H1 (cell line): ENCODE measurements around the gene LARP4. TPM values are rescaled to one million over a fixed set of nuclear protein-coding genes. Genes with fewer than 3 reads are reported as not detected.

ENCODE experiments used
- CTCF ChIA-PET: fragments of 300-600 bp; sonication (Branson Sonifier 250); formaldehyde crosslinking; loops from one replicate; lab custom pipeline; 2021; ENCODE audit not compliant: partially characterized antibody; lab: Charles Lee
- POLR2A ChIA-PET: fragments of 300-600 bp; sonication (Branson Sonifier 250); formaldehyde crosslinking; loops from one replicate; lab custom pipeline; 2021; ENCODE audit warnings: inconsistent platforms; ENCODE audit not compliant: partially characterized antibody; lab: Charles Lee
- DNase-seq, 2 experiments: peaks; one replicate each; pipeline versions ENCODE4 v3.0.0 to v3.0.0-alpha.2; 2010 to 2022; ENCODE audit warnings: low spot score in 2 of 2, low read depth in 1 of 2, mixed read lengths in 1 of 2
- FAIRE-seq: peaks from 2 replicates; lab custom pipeline; 2011; peaks lifted over from hg19 to GRCh38; lab: Jason Lieb, UNC
- H2AFZ ChIP-seq: 2 replicates; pipeline ENCODE4 v1.8.1; 2012; ENCODE audit warnings: low read length, inconsistent platforms
- H2AK5ac ChIP-seq: 2 replicates; pipeline ENCODE4 v1.6.1; 2013; ENCODE audit warnings: low read depth, low read length
- H2BK120ac ChIP-seq: replicated peaks from 2 replicates; pipeline ENCODE3; 2013; ENCODE audit warnings: low read depth, low read length, inconsistent platforms
- H2BK12ac ChIP-seq: 2 replicates; pipeline ENCODE4 v1.6.1; 2013; ENCODE audit warnings: low read depth, low read length
- H2BK15ac ChIP-seq: 2 replicates; pipeline ENCODE4 v1.6.1; 2013; ENCODE audit warnings: low read length
- H2BK20ac ChIP-seq: 2 replicates; pipeline ENCODE4 v1.6.1; 2013; ENCODE audit warnings: low read length
- H2BK5ac ChIP-seq: 2 replicates; pipeline ENCODE4 v1.6.1; 2013; ENCODE audit warnings: low read depth, low read length
- H3K14ac ChIP-seq: 2 replicates; pipeline ENCODE4 v1.6.1; 2013; ENCODE audit warnings: inconsistent platforms; ENCODE audit not compliant: insufficient read length
- H3K18ac ChIP-seq: 2 replicates; pipeline ENCODE4 v1.6.1; 2013; ENCODE audit warnings: low read length; ENCODE audit errors: extremely low read depth
- H3K23ac ChIP-seq: 2 replicates; pipeline ENCODE4 v1.6.1; 2013; ENCODE audit warnings: inconsistent platforms; ENCODE audit not compliant: insufficient read length
- H3K23me2 ChIP-seq: 2 replicates; pipeline ENCODE4 v1.6.1; 2013; ENCODE audit warnings: low read depth, low read length
- H3K27ac ChIP-seq: 2 replicates; pipeline ENCODE4 v1.6.1; 2011; ENCODE audit warnings: low read depth, low read length, inconsistent platforms
- H3K27me3 ChIP-seq, 4 experiments: replicated peaks in 1 of 4; 1 replicate in 1 of 4; 2 replicates in 3 of 4; pipeline versions ENCODE4 v1.6.1 to v1.8.1; 2011 to 2013; ENCODE audit warnings: low read length in 3 of 4, mild to moderate bottlenecking in 3 of 4, inconsistent platforms in 2 of 4, mixed read lengths in 2 of 4, moderate library complexity in 1 of 4; ENCODE audit not compliant: control insufficient read depth in 3 of 4, insufficient read depth in 3 of 4; ENCODE audit errors: extremely low read depth in 1 of 4
- H3K36me3 ChIP-seq, 4 experiments: 2 replicates each; pipeline versions ENCODE4 v1.6.1 to v1.8.1; 2011 to 2013; ENCODE audit warnings: mild to moderate bottlenecking in 4 of 4, low read length in 3 of 4, moderate library complexity in 2 of 4, control low read depth in 1 of 4, inconsistent platforms in 1 of 4; ENCODE audit not compliant: insufficient read depth in 4 of 4, control insufficient read depth in 2 of 4
- H3K4ac ChIP-seq: replicated peaks from 2 replicates; pipeline ENCODE3; 2013; ENCODE audit warnings: low read length, low read depth, mixed read lengths, inconsistent platforms; ENCODE audit not compliant: insufficient read length
- H3K4me1 ChIP-seq, 4 experiments: replicated peaks in 1 of 4; 1 replicate in 1 of 4; 2 replicates in 3 of 4; pipeline versions ENCODE4 v1.6.1 to v1.8.1; 2011 to 2013; ENCODE audit warnings: low read length in 3 of 4, inconsistent platforms in 2 of 4, mixed read lengths in 1 of 4; ENCODE audit not compliant: insufficient read depth in 4 of 4, control insufficient read depth in 3 of 4
- H3K4me2 ChIP-seq, 2 experiments: 2 replicates each; pipeline versions ENCODE4 v1.6.1 to v1.8.1; 2011 to 2013; ENCODE audit warnings: low read depth in 2 of 2, low read length in 2 of 2, control low read depth in 1 of 2, inconsistent platforms in 1 of 2, mild to moderate bottlenecking in 1 of 2; ENCODE audit not compliant: insufficient read depth in 1 of 2
- H3K4me3 ChIP-seq, 4 experiments: fragments of 200-600, 300-600 bp in 1 of 4; sonication (generic), shearing (Covaris generic), sonication (Bioruptor Twin) in 1 of 4; 2 replicates each; pipeline versions ENCODE4 v1.5.1 to v1.8.1; 2011 to 2016; ENCODE audit warnings: low read length in 4 of 4, low read depth in 3 of 4, control low read depth in 2 of 4, inconsistent platforms in 2 of 4, mild to moderate bottlenecking in 2 of 4, mixed read lengths in 1 of 4, moderate library complexity in 1 of 4; ENCODE audit not compliant: insufficient read depth in 2 of 4; ENCODE audit errors: extremely low read depth in 1 of 4
- H3K56ac ChIP-seq: replicated peaks from 2 replicates; pipeline ENCODE3; 2013; ENCODE audit warnings: low read depth, mild to moderate bottlenecking, mixed read lengths, low read length, inconsistent platforms; ENCODE audit not compliant: insufficient read length
- H3K79me1 ChIP-seq: 2 replicates; pipeline ENCODE4 v1.6.1; 2013; ENCODE audit warnings: low read depth, low read length, control low read depth
- H3K79me2 ChIP-seq, 2 experiments: 2 replicates each; pipeline versions ENCODE4 v1.6.1 to v1.8.1; 2012 to 2013; ENCODE audit warnings: low read length in 2 of 2, mild to moderate bottlenecking in 2 of 2, inconsistent platforms in 1 of 2; ENCODE audit not compliant: insufficient read depth in 2 of 2, control insufficient read depth in 1 of 2
- H3K9ac ChIP-seq, 4 experiments: replicated peaks in 1 of 4; 1 replicate in 1 of 4; 2 replicates in 3 of 4; pipeline versions ENCODE4 v1.6.1 to v1.8.1; 2011 to 2013; ENCODE audit warnings: low read depth in 3 of 4, low read length in 3 of 4, control low read depth in 2 of 4, mild to moderate bottlenecking in 2 of 4, moderate library complexity in 2 of 4, inconsistent platforms in 1 of 4; ENCODE audit errors: extremely low read depth in 1 of 4
- H3K9me3 ChIP-seq, 2 experiments: 2 replicates each; pipeline versions ENCODE4 v1.6.1 to v1.8.1; 2012 to 2013; ENCODE audit warnings: mild to moderate bottlenecking in 2 of 2, moderate library complexity in 2 of 2, control low read depth in 1 of 2, inconsistent platforms in 1 of 2, low read depth in 1 of 2, low read length in 1 of 2, mixed read lengths in 1 of 2; ENCODE audit not compliant: insufficient read depth in 2 of 2
- H4K20me1 ChIP-seq, 2 experiments: replicated peaks in 1 of 2; 2 replicates each; pipeline versions ENCODE3 to v1.8.1; 2011 to 2013; ENCODE audit warnings: inconsistent platforms in 2 of 2, low read length in 2 of 2, mild to moderate bottlenecking in 1 of 2; ENCODE audit not compliant: insufficient read depth in 2 of 2, control insufficient read depth in 1 of 2
- H4K5ac ChIP-seq: 2 replicates; pipeline ENCODE4 v1.6.1; 2013; ENCODE audit warnings: low read length, low read depth, mixed read lengths, inconsistent platforms; ENCODE audit not compliant: insufficient read length
- H4K8ac ChIP-seq: 2 replicates; pipeline ENCODE4 v1.8.0; 2013; ENCODE audit warnings: mild to moderate bottlenecking, moderate library complexity, low read length, inconsistent platforms; ENCODE audit not compliant: insufficient read depth; ENCODE audit errors: extremely low read depth
- H4K91ac ChIP-seq: replicated peaks from 2 replicates; pipeline ENCODE3; 2013; ENCODE audit warnings: low read length, mixed read lengths, inconsistent platforms; ENCODE audit not compliant: insufficient read length
- BRCA1 ChIP-seq: IDR thresholded peaks from 2 replicates; pipeline ENCODE4 v1.6.1; 2012; ENCODE audit warnings: low read depth, low read length, improper control_type of control experiment
- JUN ChIP-seq: IDR thresholded peaks from 2 replicates; pipeline ENCODE4 v1.6.1; 2011; ENCODE audit warnings: low read depth, mild to moderate bottlenecking, improper control_type of control experiment, low read length
- PHF8 ChIP-seq: fragments of 200-600 bp; sonication (generic); conservative IDR thresholded peaks from 2 replicates; pipeline ENCODE4 v1.7.1; 2012; ENCODE audit warnings: low read depth, mild to moderate bottlenecking, inconsistent platforms, low read length, moderate library complexity
- RAD21 ChIP-seq, 2 experiments: IDR thresholded peaks in 1 of 2; conservative IDR thresholded peaks in 1 of 2; 2 replicates each; pipeline ENCODE4 v1.6.1; 2011; ENCODE audit warnings: low read depth in 2 of 2, low read length in 2 of 2, improper control_type of control experiment in 1 of 2, inconsistent platforms in 1 of 2, mild to moderate bottlenecking in 1 of 2, moderate library complexity in 1 of 2
- RBBP5 ChIP-seq: IDR thresholded peaks from 2 replicates; pipeline ENCODE4 v1.7.1; 2012; ENCODE audit warnings: low read depth, mild to moderate bottlenecking, inconsistent platforms, low read length, moderate library complexity, borderline replicate concordance
- RFX5 ChIP-seq: IDR thresholded peaks from 2 replicates; pipeline ENCODE4 v1.6.1; 2011; ENCODE audit warnings: low read depth, low read length, improper control_type of control experiment, borderline replicate concordance
- SAP30 ChIP-seq: fragments of 300-600 bp; sonication (generic); IDR thresholded peaks from 2 replicates; pipeline ENCODE4 v1.7.1; 2012; ENCODE audit warnings: low read length, moderate library complexity, mild to moderate bottlenecking, inconsistent platforms; ENCODE audit not compliant: insufficient read depth, insufficient replicate concordance
- SRF ChIP-seq: IDR thresholded peaks from 2 replicates; pipeline ENCODE4 v1.6.1; 2011; ENCODE audit warnings: mild to moderate bottlenecking, low read depth, low read length, moderate library complexity
- whole genome bisulfite sequencing, 2 experiments: shearing (Covaris generic) in 1 of 2; methylation state at CpG; one replicate each; pipeline versions ENCODE4 v1.1.6 to v1.1.7; 2013 to 2015; ENCODE audit warnings: low lambda C conversion rate in 2 of 2, mixed read lengths in 2 of 2, inconsistent platforms in 1 of 2, low coverage in 1 of 2, missing lambda C conversion rate in 1 of 2; ENCODE audit not compliant: insufficient replicate concordance in 2 of 2, insufficient coverage in 1 of 2, insufficient read length in 1 of 2; ENCODE audit errors: extremely low coverage in 1 of 2, missing lambda C conversion rate in 1 of 2; 5-methylcytosine and 5-hydroxymethylcytosine counted together
- polyA plus RNA-seq, 7 experiments: library from polyadenylated mRNA; depleted of rRNA in 3 of 7; stranded (reverse) in 5 of 7; unstranded in 2 of 7; fragments of >200 nt in 5 of 7; fragments of 200-250 nt in 2 of 7; gene quantifications; 1 replicate in 5 of 7; 2 replicates in 1 of 7; 4 replicates in 1 of 7; pipeline versions ENCODE4 v1.2.1 to v1.2.3, GENCODE V29; 2011 to 2013; ENCODE audit warnings: missing spikeins in 2 of 7, mixed read lengths in 2 of 7
- total RNA-seq: library from RNA; stranded (reverse); fragmentation: NEBNext Ultra II Directional; extraction: Animal tissue kit (Norgen Biotek cat#: 25700); gene quantifications from 2 replicates; pipeline ENCODE4 v1.2.1, GENCODE V29; 2021
- TF ChIP-seq, protein P1 (sequence below): IDR thresholded peaks from 2 replicates; pipeline ENCODE4 v1.6.1; 2012; ENCODE audit warnings: inconsistent platforms

LARP4 gene
- total and polyA plus RNA-seq, 2 of the 8 experiments (the other 6 are each of a cell fraction or from before 2014, with no cell fraction given) = 12.8 to 93.9 TPM

- peaks cover 7 to 72% of the 10 kb centered on the region in 2 experiments for H3K79me2 ChIP-seq
- H3K27me3 ChIP-seq = no peaks in the 10 kb centered on the region
- H2AFZ ChIP-seq = no peak overlapping the region
- no peak overlapping the region for H2AK5ac ChIP-seq
- H3K36me3 ChIP-seq = no peaks in the 10 kb centered on the region
- H3K4me3 ChIP-seq = no peak overlapping the region
- peaks cover 0 to 3% of the 10 kb centered on the region in 2 experiments for H4K20me1 ChIP-seq
- POLR2A ChIA-PET = interaction anchor here (3.0 to 3.4 kb wide), 2 partner anchors 12 to 15 kb away, joined by 9 to 11 read pairs; partner anchors contain the start of gene DIP2B
- FAIRE-seq = no peak
- no peaks in the 10 kb centered on the region for H3K23me2 ChIP-seq
- peaks cover 0 to 3% (median 0%) of the 10 kb centered on the region in 4 experiments; a peak in 1 of 7 replicates for H3K4me1 ChIP-seq
- no peak overlapping the region for H4K8ac ChIP-seq
- no peak overlapping the region for H3K56ac ChIP-seq
- no peak overlapping the region for H4K91ac ChIP-seq
- H3K9me3 ChIP-seq = no peaks in the 10 kb centered on the region
- H3K4ac ChIP-seq = no peak overlapping the region
- no peak overlapping the region for H3K18ac ChIP-seq
- peaks cover 3% of the 10 kb centered on the region; the same call in 1 of the 2 replicates for H3K79me1 ChIP-seq
- no peak overlapping the region for H3K4me2 ChIP-seq
- H3K9ac ChIP-seq = no peak overlapping the region
- no peak for DNase-seq
- no peak overlapping the region for H2BK12ac ChIP-seq
- H2BK120ac ChIP-seq = no peak overlapping the region
- no peak overlapping the region for H3K14ac ChIP-seq
- no peak overlapping the region for H2BK20ac ChIP-seq
- CTCF ChIA-PET = interaction anchor here (0.6 to 1.1 kb wide), 8 partner anchors 12 to 622 kb away, joined by 3 to 4 read pairs (median 3); no protein-coding TSS in a partner anchor
- H4K5ac ChIP-seq = no peak overlapping the region
- no peak overlapping the region for H2BK15ac ChIP-seq
- H2BK5ac ChIP-seq = no peak overlapping the region
- 88% methylated on average over 8 of the region's 8 CpGs; no CpG with 5 or more reads in 1 of the 2 experiments for WGBS, 2 experiments
- no peak overlapping the region for H3K23ac ChIP-seq
- H3K27ac ChIP-seq = no peak overlapping the region
- TF ChIP-seq JUN (no peak), RFX5 (no peak), SRF (no peak), RBBP5 (no peak), RAD21 (IDR thresholded peaks at IDR 0.05 in 1 of 2, conservative IDR thresholded peaks at IDR 0.05 in 1 of 2; ENCODE audit: low read depth in 2 of 2, low read length in 2 of 2) (no peak), BRCA1 (no peak), SAP30 (no peak), PHF8 (no peak)
- TF ChIP-seq, protein P1, sequence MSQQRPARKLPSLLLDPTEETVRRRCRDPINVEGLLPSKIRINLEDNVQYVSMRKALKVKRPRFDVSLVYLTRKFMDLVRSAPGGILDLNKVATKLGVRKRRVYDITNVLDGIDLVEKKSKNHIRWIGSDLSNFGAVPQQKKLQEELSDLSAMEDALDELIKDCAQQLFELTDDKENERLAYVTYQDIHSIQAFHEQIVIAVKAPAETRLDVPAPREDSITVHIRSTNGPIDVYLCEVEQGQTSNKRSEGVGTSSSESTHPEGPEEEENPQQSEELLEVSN = no peak
Observed at GRCh38 chr12:50520416-50521207, 119.9 kb downstream of the LARP4 start.
